H9 (cell line): ENCODE results near the gene DOCK10. TPM values are rescaled to one million over a fixed set of nuclear protein-coding genes. Genes with fewer than 3 reads are reported as not detected.

Experiments used
- DNase-seq: peaks from one replicate; pipeline ENCODE4 v3.0.0-alpha.2; 2017
- H2AFZ ChIP-seq: one replicate; pipeline ENCODE4 v1.6.1; 2013; ENCODE audit warnings: mild to moderate bottlenecking, low read length, control low read depth, moderate library complexity
- H2AK5ac ChIP-seq: 2 replicates; pipeline ENCODE4 v1.6.1; 2013; ENCODE audit warnings: low read length, control low read depth, mixed read lengths; ENCODE audit not compliant: insufficient read length
- H2BK120ac ChIP-seq: one replicate; pipeline ENCODE4 v1.6.1; 2013; ENCODE audit warnings: low read depth, mild to moderate bottlenecking, low read length, control low read depth, inconsistent platforms; ENCODE audit not compliant: poor library complexity, severe bottlenecking
- H2BK12ac ChIP-seq: 2 replicates; pipeline ENCODE4 v1.6.1; 2013; ENCODE audit warnings: low read length, control low read depth, mixed read lengths, low read depth; ENCODE audit not compliant: insufficient read length
- H2BK15ac ChIP-seq: 2 replicates; pipeline ENCODE4 v1.6.1; 2013; ENCODE audit warnings: low read depth, low read length, control low read depth
- H2BK20ac ChIP-seq: one replicate; pipeline ENCODE4 v1.6.1; 2013; ENCODE audit warnings: low read depth, mild to moderate bottlenecking, low read length, control low read depth, inconsistent platforms; ENCODE audit not compliant: poor library complexity, severe bottlenecking
- H2BK5ac ChIP-seq: 2 replicates; pipeline ENCODE4 v1.6.1; 2013; ENCODE audit warnings: low read length, control low read depth, mixed read lengths; ENCODE audit not compliant: insufficient read length
- H3K14ac ChIP-seq: 2 replicates; pipeline ENCODE4 v1.6.1; 2013; ENCODE audit warnings: low read length, control low read depth; ENCODE audit not compliant: insufficient read depth
- H3K18ac ChIP-seq: 2 replicates; pipeline ENCODE4 v1.6.1; 2013; ENCODE audit warnings: low read depth, mild to moderate bottlenecking, mixed read lengths, low read length, control low read depth; ENCODE audit not compliant: insufficient read length
- H3K23ac ChIP-seq: 2 replicates; pipeline ENCODE4 v1.6.1; 2013; ENCODE audit warnings: low read length, control low read depth, mixed read lengths, low read depth; ENCODE audit not compliant: insufficient read length
- H3K23me2 ChIP-seq: 2 replicates; pipeline ENCODE4 v1.6.1; 2013; ENCODE audit warnings: low read depth, mild to moderate bottlenecking, mixed read lengths, low read length, control low read depth; ENCODE audit not compliant: insufficient read length, poor library complexity, severe bottlenecking
- H3K27ac ChIP-seq: 2 replicates; pipeline ENCODE4 v1.5.1; 2013; ENCODE audit warnings: low read length, control low read depth, mixed read lengths, low read depth; ENCODE audit not compliant: insufficient read length
- H3K27me3 ChIP-seq: 2 replicates; pipeline ENCODE4 v1.6.1; 2013; ENCODE audit warnings: low read length, control low read depth, inconsistent platforms; ENCODE audit not compliant: insufficient read depth
- H3K4ac ChIP-seq: 2 replicates; pipeline ENCODE4 v1.6.1; 2013; ENCODE audit warnings: low read depth, mild to moderate bottlenecking, control low read depth, inconsistent platforms, low read length, moderate library complexity
- H3K4me1 ChIP-seq: 2 replicates; pipeline ENCODE4 v1.6.1; 2013; ENCODE audit warnings: low read length, control low read depth, inconsistent platforms; ENCODE audit not compliant: insufficient read depth
- H3K4me2 ChIP-seq: 2 replicates; pipeline ENCODE4 v1.6.1; 2013; ENCODE audit warnings: low read length, control low read depth, mixed read lengths; ENCODE audit not compliant: insufficient read length, insufficient read depth
- H3K56ac ChIP-seq: 2 replicates; pipeline ENCODE4 v1.6.1; 2013; ENCODE audit warnings: low read depth, mild to moderate bottlenecking, mixed read lengths, low read length, control low read depth; ENCODE audit not compliant: insufficient read length
- H3K79me1 ChIP-seq: 2 replicates; pipeline ENCODE4 v1.6.1; 2013; ENCODE audit warnings: low read depth, mild to moderate bottlenecking, moderate library complexity, low read length, control low read depth, inconsistent platforms; ENCODE audit not compliant: insufficient read depth, poor library complexity, severe bottlenecking
- H3K79me2 ChIP-seq: 2 replicates; pipeline ENCODE4 v1.6.1; 2013; ENCODE audit warnings: low read length, control low read depth, inconsistent platforms; ENCODE audit not compliant: insufficient read depth
- H3K9ac ChIP-seq: 2 replicates; pipeline ENCODE4 v1.6.1; 2013; ENCODE audit warnings: low read length, control low read depth, mixed read lengths; ENCODE audit not compliant: insufficient read length; ENCODE audit errors: extremely low read depth
- H3K9me3 ChIP-seq: one replicate; pipeline ENCODE4 v1.6.1; 2013; ENCODE audit warnings: low read depth, low read length, inconsistent platforms; ENCODE audit not compliant: control insufficient read depth
- H3T11ph ChIP-seq: one replicate; pipeline ENCODE4 v1.6.1; 2013; ENCODE audit warnings: mild to moderate bottlenecking, low read length, control low read depth, inconsistent platforms
- H4K20me1 ChIP-seq: one replicate; pipeline ENCODE4 v1.6.1; 2013; ENCODE audit not compliant: control insufficient read depth, insufficient read length, insufficient read depth
- H4K5ac ChIP-seq: 2 replicates; pipeline ENCODE4 v1.6.1; 2013; ENCODE audit warnings: low read depth, mild to moderate bottlenecking, mixed read lengths, low read length, control low read depth; ENCODE audit not compliant: insufficient read length
- H4K8ac ChIP-seq: replicated peaks from 2 replicates; pipeline ENCODE4 v1.6.1; 2013; ENCODE audit warnings: low read length, control low read depth, mixed read lengths, low read depth; ENCODE audit not compliant: insufficient read length
- H4K91ac ChIP-seq: 2 replicates; pipeline ENCODE4 v1.6.1; 2013; ENCODE audit warnings: low read depth, mild to moderate bottlenecking, moderate library complexity, mixed read lengths, low read length, control low read depth; ENCODE audit not compliant: insufficient read length
- H3K27ac Mint-ChIP-seq, 3 experiments: 2 replicates in 2 of 3; 3 replicates in 1 of 3; pipeline ENCODE4 v1.8.0; 2020 to 2021; ENCODE audit warnings: mixed read lengths in 3 of 3, mild to moderate bottlenecking in 1 of 3, moderate library complexity in 1 of 3
- H3K27me3 Mint-ChIP-seq: 2 replicates; pipeline ENCODE4 v1.8.0; 2021; ENCODE audit warnings: low read depth, mild to moderate bottlenecking, moderate library complexity, mixed read lengths
- H3K36me3 Mint-ChIP-seq, 3 experiments: 2 replicates in 2 of 3; 3 replicates in 1 of 3; pipeline ENCODE4 v1.8.0; 2020 to 2021; ENCODE audit warnings: low read depth in 3 of 3, mixed read lengths in 3 of 3; ENCODE audit not compliant: insufficient read depth in 1 of 3
- H3K4me1 Mint-ChIP-seq, 2 experiments: 2 replicates each; pipeline ENCODE4 v1.8.0; 2020; ENCODE audit warnings: mixed read lengths in 2 of 2
- H3K4me3 Mint-ChIP-seq, 2 experiments: 2 replicates in 1 of 2; 3 replicates in 1 of 2; pipeline ENCODE4 v1.8.0; 2020 to 2021; ENCODE audit warnings: mild to moderate bottlenecking in 2 of 2, mixed read lengths in 2 of 2, moderate library complexity in 1 of 2
- H3K9me3 Mint-ChIP-seq, 2 experiments: 2 replicates in 1 of 2; 3 replicates in 1 of 2; pipeline ENCODE4 v1.8.0; 2020; ENCODE audit warnings: mild to moderate bottlenecking in 2 of 2, mixed read lengths in 2 of 2, moderate library complexity in 1 of 2
- WGBS: extraction: QIAGEN DNeasy Blood & Tissue Kit; methylation state at CpG from one replicate; pipeline ENCODE4 v1.1.7; 2013; ENCODE audit warnings: missing lambda C conversion rate, low lambda C conversion rate, mixed read lengths; ENCODE audit not compliant: insufficient read length; ENCODE audit errors: extremely low coverage; 5-methylcytosine and 5-hydroxymethylcytosine counted together
- total RNA-seq: library from RNA; stranded (reverse); gene quantifications from 2 replicates; pipeline ENCODE4 v1.2.1, GENCODE V29; 2021
- TF ChIP-seq, protein P1 (sequence below): fragments of 200-600 bp; sonication (generic); conservative IDR thresholded peaks from 3 replicates; pipeline ENCODE4 v1.8.0; 2021; ENCODE audit warnings: antibody characterized with exemption, mild to moderate bottlenecking

The DOCK10 gene
- total RNA-seq, 1 experiment from 2014 or later = 0.79 TPM

DNA sequence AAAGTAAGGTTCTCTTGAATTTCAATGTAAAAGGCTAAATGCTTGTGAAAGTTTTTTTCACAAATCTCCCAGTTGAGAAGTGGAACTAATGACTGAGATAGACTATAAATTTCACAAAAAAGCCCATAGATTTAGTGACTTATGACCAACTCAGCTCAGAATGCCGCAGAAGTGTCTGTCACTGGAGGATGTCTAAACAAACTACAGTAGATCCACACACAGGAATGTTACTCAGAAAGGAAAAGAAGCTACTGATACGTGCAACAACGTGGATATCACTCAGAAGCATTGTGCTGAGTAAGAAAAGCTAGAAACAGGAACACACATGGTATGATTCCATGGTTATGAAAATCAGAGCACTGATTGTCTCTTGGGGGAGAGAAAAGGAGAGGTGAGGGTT is 151.9 kb downstream of the DOCK10 start:
- TF ChIP-seq, protein P1, sequence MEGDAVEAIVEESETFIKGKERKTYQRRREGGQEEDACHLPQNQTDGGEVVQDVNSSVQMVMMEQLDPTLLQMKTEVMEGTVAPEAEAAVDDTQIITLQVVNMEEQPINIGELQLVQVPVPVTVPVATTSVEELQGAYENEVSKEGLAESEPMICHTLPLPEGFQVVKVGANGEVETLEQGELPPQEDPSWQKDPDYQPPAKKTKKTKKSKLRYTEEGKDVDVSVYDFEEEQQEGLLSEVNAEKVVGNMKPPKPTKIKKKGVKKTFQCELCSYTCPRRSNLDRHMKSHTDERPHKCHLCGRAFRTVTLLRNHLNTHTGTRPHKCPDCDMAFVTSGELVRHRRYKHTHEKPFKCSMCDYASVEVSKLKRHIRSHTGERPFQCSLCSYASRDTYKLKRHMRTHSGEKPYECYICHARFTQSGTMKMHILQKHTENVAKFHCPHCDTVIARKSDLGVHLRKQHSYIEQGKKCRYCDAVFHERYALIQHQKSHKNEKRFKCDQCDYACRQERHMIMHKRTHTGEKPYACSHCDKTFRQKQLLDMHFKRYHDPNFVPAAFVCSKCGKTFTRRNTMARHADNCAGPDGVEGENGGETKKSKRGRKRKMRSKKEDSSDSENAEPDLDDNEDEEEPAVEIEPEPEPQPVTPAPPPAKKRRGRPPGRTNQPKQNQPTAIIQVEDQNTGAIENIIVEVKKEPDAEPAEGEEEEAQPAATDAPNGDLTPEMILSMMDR = no peak
- no peaks in the 10 kb centered on the region for H3K9me3 ChIP-seq
- H2BK20ac ChIP-seq = no peak overlapping the region
- no peak overlapping the region for H2AFZ ChIP-seq
- H2BK15ac ChIP-seq = no peak overlapping the region
- no peak overlapping the region for H3K9ac ChIP-seq
- no peak overlapping the region for H3K4me2 ChIP-seq
- no peaks in the 10 kb centered on the region for H3K79me1 ChIP-seq
- no peaks in the 10 kb centered on the region for H3K79me2 ChIP-seq
- no peak overlapping the region for H4K5ac ChIP-seq
- no peak overlapping the region for H3K4me3 Mint-ChIP-seq
- no peak overlapping the region for H2BK5ac ChIP-seq
- no peak overlapping the region for H4K8ac ChIP-seq
- no peak overlapping the region for H3K4ac ChIP-seq
- H3K14ac ChIP-seq = no peak overlapping the region
- no peak overlapping the region for H4K91ac ChIP-seq
- H3T11ph ChIP-seq = no peak overlapping the region
- peaks cover 5 to 9% of the 10 kb centered on the region in 2 experiments for H3K4me1 Mint-ChIP-seq
- H3K27ac Mint-ChIP-seq = no peak overlapping the region
- no peak overlapping the region for H3K18ac ChIP-seq
- H2BK120ac ChIP-seq = no peak overlapping the region
- whole genome bisulfite sequencing = no CpG with 5 or more reads among the region's 3 CpGs
- H3K36me3 Mint-ChIP-seq = 0 out of 7 replicates have a peak, but pooled peaks cover 0 to 7% (median 0%) of the 10 kb centered on the region in 3 experiments
- H3K9me3 Mint-ChIP-seq = peaks cover 0 to 4% of the 10 kb centered on the region in 2 experiments; a peak in 1 of 5 replicates
- H3K23ac ChIP-seq = no peak overlapping the region
- H3K23me2 ChIP-seq = no peaks in the 10 kb centered on the region
- H3K4me1 ChIP-seq = no peaks in the 10 kb centered on the region
- H2AK5ac ChIP-seq = no peak overlapping the region
- peaks cover 28% of the 10 kb centered on the region for H3K27me3 Mint-ChIP-seq
- H4K20me1 ChIP-seq = no peaks in the 10 kb centered on the region
- no peak overlapping the region for H2BK12ac ChIP-seq
- no peaks in the 10 kb centered on the region for H3K27me3 ChIP-seq
- no peak for DNase-seq
- no peak overlapping the region for H3K56ac ChIP-seq
- no peak overlapping the region for H3K27ac ChIP-seq
